Activated naive CD8-positive, alpha-beta T cell treated with anti-CD3 and anti-CD28 coated beads for 36 hours (primary cell): ENCODE measurements around the gene ALPI. TPM values are rescaled to one million over a fixed set of nuclear protein-coding genes. Genes with fewer than 3 reads are reported as not detected.
A peak's percentile ranks its signal among the peaks of the same experiment; 100 is the strongest.
"Not testable (repeated sequence)": the region's sequence is repeated elsewhere in the genome, so short reads cannot be mapped to it uniquely, and the experiment has no call there.

Source experiments
- DNase-seq: peaks from one replicate; pipeline ENCODE4 v3.0.0; 2021
- H3K27ac Mint-ChIP-seq: one replicate; pipeline ENCODE4 v1.8.0; 2022; ENCODE audit warnings: mild to moderate bottlenecking, moderate library complexity, mixed read lengths
- H3K27me3 Mint-ChIP-seq: one replicate; pipeline ENCODE4 v1.8.0; 2022; ENCODE audit warnings: mild to moderate bottlenecking, mixed read lengths
- H3K36me3 Mint-ChIP-seq: one replicate; pipeline ENCODE4 v1.8.0; 2021; ENCODE audit warnings: mild to moderate bottlenecking, mixed read lengths
- H3K4me1 Mint-ChIP-seq: one replicate; pipeline ENCODE4 v1.8.0; 2021; ENCODE audit warnings: mixed read lengths
- H3K4me3 Mint-ChIP-seq: one replicate; pipeline ENCODE4 v1.8.0; 2022; ENCODE audit warnings: mild to moderate bottlenecking, moderate library complexity, mixed read lengths
- H3K9me3 Mint-ChIP-seq: one replicate; pipeline ENCODE4 v1.8.0; 2022; ENCODE audit warnings: mixed read lengths
- total RNA-seq, 2 experiments: library from RNA; stranded (reverse); gene quantifications; one replicate each; pipeline ENCODE4 v1.2.3, GENCODE V29; 2021

The ALPI gene
- total RNA-seq, 2 experiments from 2014 or later = not detected

DNA sequence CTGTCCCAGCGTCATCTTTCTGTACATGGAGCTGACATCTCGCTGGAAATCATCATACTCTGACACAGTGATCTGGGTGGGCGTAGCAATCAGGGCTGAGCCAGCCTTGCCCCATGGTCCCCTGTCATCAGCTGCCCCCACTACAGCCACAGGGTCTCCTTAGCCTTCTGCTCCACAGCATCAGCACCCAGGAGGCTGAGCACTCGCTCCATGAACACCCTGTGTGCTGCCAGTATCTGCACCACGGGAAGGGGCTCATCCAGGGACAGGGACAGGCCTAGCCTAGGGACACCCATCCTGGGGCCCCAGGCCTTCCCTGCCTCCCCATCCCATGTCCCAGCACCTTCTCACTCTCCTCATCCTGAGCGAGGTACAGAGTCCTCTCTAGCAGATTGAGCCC, 37.9 kb upstream of the ALPI start:
- no peaks in the 10 kb centered on the region for H3K9me3 Mint-ChIP-seq
- no peak for DNase-seq
- H3K36me3 Mint-ChIP-seq = no peaks in the 10 kb centered on the region
- H3K4me3 Mint-ChIP-seq = peak overlapping the region; percentile 29
- no peak overlapping the region for H3K27ac Mint-ChIP-seq
- H3K27me3 Mint-ChIP-seq = peaks cover 70% of the 10 kb centered on the region
- peaks cover 12% of the 10 kb centered on the region for H3K4me1 Mint-ChIP-seq

DNA sequence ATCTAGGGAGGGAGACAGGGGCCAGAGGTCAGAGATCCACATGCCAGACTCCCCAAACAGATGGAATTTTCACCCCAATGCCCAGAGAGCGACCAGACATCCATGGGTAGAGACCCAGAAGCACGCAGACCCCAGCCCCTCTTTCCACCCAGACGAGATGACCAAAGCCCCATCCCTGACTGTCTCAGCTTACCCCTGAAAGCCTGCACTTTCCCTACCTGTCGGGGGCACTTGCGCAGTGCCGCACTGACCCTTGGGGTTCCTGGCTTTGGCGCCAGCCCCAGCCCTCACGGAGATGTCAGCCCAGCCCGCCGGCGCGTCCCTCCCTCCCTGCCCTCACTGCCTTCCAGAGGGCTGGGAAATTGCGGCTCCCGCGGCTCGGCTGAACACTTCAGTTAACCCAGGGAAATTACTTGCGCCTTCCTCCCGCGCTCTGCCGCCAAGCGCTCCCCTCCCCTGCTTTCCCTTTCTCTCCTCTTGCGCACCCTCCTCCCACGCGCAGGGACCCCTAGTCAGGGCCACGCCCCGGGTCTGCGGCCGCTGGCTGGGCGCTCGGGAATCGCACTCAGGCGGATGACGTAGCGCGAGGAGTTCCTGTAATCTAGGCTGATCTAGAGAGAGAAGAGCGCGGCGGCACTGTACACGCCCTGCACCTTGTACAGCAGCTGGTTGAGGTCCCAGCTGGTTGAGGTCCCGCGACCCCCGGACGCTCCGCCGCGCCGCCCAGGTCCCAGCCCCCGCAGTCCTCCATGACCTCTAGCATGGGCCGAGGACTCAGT, 37.3 kb upstream of the ALPI start:
- peak; percentile 59 for DNase-seq
- peaks cover 6% of the 10 kb centered on the region for H3K4me1 Mint-ChIP-seq
- H3K36me3 Mint-ChIP-seq = no peaks in the 10 kb centered on the region
- H3K9me3 Mint-ChIP-seq = no peaks in the 10 kb centered on the region
- H3K27me3 Mint-ChIP-seq = peaks cover 66% of the 10 kb centered on the region
- H3K4me3 Mint-ChIP-seq = peak overlapping the region; percentile 59
- no peak overlapping the region for H3K27ac Mint-ChIP-seq

DNA sequence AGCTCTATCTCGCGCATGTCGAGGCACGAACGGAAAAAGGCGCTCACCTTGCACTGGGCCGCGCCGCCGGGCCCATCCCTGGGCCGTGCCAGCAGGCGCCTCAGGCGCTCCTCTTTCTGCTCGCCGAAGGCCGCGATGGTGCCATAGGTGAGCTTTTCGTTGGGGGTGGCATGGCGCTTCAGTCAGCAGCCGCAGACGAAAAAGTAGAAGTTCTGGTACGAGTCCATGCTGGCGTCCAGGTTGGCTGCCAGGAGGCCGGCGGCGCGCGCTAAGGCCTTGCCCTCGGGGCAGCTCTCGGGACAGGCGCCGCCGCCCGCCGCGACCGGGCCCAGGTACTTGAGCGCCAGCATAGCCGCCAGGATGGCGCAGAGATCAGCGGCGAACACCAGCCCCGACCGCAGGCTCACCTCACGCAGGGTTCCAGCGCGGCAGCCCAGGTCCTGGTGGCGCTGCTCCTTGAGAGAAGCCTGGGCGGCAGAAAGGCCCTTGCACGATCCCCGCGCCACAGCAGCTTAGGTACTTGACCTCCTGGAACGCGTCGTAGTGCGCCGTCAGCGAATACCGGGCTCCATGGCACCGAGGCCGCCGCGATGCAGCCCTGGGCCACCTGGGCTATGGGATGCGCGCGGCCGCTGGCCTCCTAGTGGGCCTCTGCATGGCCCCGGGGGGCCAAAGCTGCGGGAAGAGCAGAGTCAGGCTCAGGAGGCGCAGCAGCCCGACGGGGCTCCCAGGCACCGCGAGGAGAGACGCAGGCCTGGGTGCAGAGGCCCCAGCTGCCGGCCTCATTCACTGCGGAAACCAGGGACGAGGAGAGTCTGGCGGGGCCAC, 36.5 kb upstream of the ALPI start:
- Mint-ChIP-seq H3K36me3 (no peaks in the 10 kb centered on the region), H3K27ac (no peak overlapping the region), H3K9me3 (no peaks in the 10 kb centered on the region), H3K4me1 (peaks cover 5% of the 10 kb centered on the region), H3K27me3 (peaks cover 60% of the 10 kb centered on the region), H3K4me3 (peak overlapping the region; percentile 59)
- DNase-seq = peak; percentile 37

DNA sequence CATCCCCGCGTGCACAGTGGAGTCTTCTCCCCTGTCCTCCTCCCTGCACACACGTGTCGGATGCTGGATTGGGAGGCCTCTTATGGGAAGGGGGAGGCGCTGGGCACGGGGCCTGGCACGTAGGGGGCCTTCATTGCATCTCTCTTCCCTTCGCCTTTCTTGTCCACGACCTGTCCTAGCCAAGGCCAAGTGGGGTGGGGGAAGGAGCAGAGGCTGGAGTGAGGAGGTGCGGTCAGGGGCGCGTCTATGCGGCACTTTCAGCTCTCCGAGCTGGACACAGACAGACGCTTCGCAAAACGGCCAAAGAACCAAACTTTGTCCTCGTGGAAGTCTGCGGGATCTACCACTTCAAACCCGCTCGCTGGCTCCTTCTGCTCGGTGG, 35.9 kb upstream of the ALPI start:
- Mint-ChIP-seq H3K27me3 (peaks cover 62% of the 10 kb centered on the region), H3K4me3 (no peak overlapping the region)

DNA sequence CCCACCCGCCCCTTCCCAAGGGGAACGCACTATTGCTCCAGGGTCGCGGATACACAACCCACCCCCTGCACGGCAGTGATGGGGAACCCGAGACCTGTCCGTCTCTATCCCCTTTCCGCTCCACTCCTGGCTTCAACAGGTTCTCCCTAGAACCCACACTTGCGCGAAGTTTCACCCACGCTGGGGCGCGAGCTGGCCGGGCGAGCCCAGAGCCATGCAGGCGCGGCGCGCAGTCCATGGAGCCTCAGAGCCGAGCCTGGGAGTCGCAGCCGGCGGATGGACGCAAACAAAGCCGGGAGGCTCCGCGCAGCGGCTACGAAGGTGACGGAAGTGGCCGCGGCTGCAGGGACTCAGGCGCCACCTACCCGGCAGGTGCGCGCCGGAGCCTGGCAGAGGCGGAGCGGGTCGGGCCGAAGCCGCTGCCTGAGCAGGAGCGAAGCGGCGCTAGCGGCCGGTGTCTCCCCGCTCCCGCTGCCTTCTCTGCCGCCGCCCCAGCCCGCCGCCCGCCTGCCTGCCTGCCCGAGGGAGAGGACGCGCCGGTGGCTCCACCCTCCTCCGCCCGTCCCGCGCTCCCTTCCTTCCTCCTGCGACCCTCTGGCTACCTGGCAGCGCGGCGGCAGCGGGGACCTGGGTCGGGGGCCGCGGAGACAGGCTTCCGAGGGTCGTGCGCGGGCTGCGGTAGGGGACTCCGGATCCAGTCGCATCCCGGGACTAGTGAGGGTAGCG, 35.3 kb upstream of the ALPI start:
- peak; percentile 61 for DNase-seq
- Mint-ChIP-seq H3K9me3 (no peaks in the 10 kb centered on the region), H3K27me3 (peaks cover 63% of the 10 kb centered on the region), H3K36me3 (no peaks in the 10 kb centered on the region), H3K27ac (no peak overlapping the region), H3K4me1 (peaks cover 5% of the 10 kb centered on the region), H3K4me3 (peak overlapping the region; percentile 54)

More for the DNA sequence above, 35.9 kb upstream of the ALPI start:
- DNase-seq = no peak
- no peaks in the 10 kb centered on the region for H3K9me3 Mint-ChIP-seq
- H3K4me1 Mint-ChIP-seq = peaks cover 5% of the 10 kb centered on the region
- H3K36me3 Mint-ChIP-seq = no peaks in the 10 kb centered on the region
- no peak overlapping the region for H3K27ac Mint-ChIP-seq

DNA sequence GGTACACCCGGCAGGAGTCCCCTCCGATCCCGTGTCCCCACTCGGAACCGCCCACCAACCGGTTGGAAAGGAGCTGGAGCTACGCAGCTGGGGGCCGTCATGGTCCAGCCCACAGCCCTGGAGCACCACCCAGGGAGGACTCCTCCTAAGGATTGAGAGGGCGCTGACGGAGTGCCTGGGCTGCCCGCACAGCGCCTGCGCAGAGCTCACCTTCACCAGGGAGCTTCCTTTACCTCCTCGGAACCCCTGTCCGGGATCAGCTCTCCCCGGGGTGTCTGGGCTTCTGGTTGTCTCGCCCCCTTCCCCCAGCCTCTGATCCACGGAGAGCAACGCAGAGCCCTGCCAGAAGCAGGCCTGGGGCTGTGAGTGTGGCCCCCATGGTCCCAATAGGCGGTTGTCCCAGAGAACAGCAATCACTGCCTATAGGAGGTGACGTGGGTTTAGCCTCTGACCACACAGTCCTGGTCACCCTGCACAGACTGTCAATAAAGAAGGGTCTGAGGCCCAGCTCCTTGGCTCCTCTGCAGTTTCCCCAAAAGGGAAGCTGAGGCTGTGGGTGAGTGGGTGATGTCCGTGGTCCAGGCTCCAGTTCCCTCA, 34.7 kb upstream of the ALPI start:
- Mint-ChIP-seq H3K27ac (no peak overlapping the region), H3K27me3 (peaks cover 58% of the 10 kb centered on the region), H3K36me3 (no peaks in the 10 kb centered on the region), H3K4me1 (peaks cover 5% of the 10 kb centered on the region), H3K4me3 (peak overlapping the region; percentile 34), H3K9me3 (no peaks in the 10 kb centered on the region)
- peak; percentile 15 for DNase-seq

DNA sequence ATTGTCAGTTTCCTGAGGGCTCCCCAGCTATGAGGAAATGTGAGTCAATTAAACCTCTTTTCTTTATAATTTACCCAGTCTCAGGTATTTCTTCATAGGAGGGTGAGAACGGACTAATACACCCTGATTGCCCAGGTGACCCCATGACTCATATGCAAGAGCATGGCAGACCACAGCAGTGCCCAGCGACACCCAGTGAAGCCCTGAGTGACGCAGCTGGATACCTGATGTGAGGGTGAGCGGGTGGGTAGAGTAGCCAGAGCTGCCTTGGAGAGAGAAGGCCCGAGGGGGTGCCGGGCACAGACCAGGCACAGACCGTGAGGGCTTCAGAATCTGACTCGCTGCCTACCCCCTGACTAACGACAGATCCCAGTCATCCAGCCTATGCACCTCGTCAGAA, 33.9 kb upstream of the ALPI start:
- H3K27me3 Mint-ChIP-seq = peaks cover 53% of the 10 kb centered on the region
- H3K36me3 Mint-ChIP-seq = no peaks in the 10 kb centered on the region
- H3K4me3 Mint-ChIP-seq = no peak overlapping the region
- H3K27ac Mint-ChIP-seq = no peak overlapping the region
- peaks cover 5% of the 10 kb centered on the region for H3K4me1 Mint-ChIP-seq
- DNase-seq = no peak
- no peaks in the 10 kb centered on the region for H3K9me3 Mint-ChIP-seq

DNA sequence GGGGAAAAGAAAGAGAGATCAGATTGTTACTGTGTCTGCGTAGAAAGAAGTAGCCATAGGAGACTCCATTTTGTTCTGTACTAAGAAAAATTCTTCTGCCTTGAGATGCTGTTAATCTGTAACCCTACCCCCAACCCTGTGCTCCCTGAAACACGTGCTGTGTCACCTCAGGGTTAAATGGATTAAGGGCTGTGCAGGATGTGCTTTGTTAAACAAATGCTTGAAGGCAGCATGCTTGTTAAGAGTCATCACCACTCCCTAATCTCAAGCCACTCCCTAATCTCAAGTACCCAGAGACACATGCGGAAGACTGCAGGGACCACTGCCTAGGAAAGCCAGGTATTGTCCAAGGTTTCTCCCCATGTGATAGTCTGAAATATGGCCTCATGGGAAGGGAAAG, 33.0 kb upstream of the ALPI start:
- not testable (repeated sequence) for H3K9me3 Mint-ChIP-seq, DNase-seq, H3K4me1 Mint-ChIP-seq, H3K36me3 Mint-ChIP-seq, H3K4me3 Mint-ChIP-seq, H3K27ac Mint-ChIP-seq
- peaks cover 52% of the 10 kb centered on the region for H3K27me3 Mint-ChIP-seq

DNA sequence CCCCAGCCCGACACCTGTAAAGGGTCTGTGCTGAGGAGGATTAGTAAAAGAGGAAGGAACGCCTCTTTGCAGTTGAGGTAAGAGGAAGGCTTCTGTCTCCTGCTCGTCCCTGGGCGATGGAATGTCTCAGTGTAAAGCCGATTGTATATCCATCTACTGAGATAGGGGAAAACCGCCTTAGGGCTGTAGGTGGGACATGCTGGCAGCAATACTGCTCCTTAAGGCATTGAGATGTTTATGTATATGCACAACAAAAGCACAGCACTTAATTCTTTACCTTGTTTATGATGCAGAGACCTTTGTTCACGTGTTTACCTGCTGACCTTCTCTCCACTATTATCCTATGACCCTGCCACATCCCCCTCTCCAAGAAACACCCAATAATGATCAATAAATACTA, 32.5 kb upstream of the ALPI start:
- H3K9me3 Mint-ChIP-seq, H3K36me3 Mint-ChIP-seq, H3K4me3 Mint-ChIP-seq, H3K27ac Mint-ChIP-seq, H3K4me1 Mint-ChIP-seq, DNase-seq: not testable (repeated sequence)
- peaks cover 48% of the 10 kb centered on the region for H3K27me3 Mint-ChIP-seq

DNA sequence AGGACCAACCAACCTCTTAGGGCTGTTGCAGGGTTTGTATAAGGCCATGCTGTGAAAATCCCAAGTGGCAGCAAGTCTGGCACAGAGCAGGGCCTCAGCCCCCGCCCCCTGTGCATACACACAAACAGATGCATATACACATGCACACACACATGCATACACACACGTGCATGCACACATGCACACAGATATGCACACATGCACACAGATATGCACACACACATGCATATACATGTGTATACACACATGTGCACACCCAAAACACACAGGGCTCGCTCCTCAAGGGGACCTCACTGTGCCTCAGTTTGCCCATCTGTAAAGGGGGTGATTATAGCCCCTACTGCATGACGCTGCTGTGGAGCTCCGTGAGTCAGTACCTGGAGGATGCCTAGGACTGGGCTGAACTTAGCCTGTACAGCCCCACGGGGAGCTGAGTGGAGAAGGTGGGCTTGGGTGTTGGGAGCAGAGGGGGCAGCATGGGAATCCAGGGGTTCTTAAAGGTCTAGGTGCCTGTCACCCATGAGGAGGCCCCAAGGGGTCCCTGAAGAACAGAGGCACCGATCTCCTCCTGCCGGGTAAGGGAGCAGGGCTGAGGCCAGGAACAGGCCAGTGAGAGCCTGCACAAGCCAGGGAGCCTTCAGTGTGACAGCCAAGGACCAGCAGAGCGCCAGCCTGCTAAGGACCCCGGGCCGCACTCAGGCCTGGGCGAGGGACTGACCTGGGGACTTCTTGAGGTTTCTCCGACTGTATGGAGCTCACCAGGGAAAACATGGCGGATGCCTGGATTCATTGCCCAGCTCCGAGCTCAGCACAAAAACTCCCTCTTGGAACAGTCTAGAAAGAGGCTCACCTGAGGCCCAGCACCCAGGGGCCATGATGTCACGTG, 24.0 kb upstream of the ALPI start:
- Mint-ChIP-seq H3K9me3 (no peaks in the 10 kb centered on the region), H3K4me1 (no peaks in the 10 kb centered on the region), H3K27me3 (no peaks in the 10 kb centered on the region), H3K4me3 (no peak overlapping the region), H3K36me3 (no peaks in the 10 kb centered on the region), H3K27ac (no peak overlapping the region)
- no peak for DNase-seq

DNA sequence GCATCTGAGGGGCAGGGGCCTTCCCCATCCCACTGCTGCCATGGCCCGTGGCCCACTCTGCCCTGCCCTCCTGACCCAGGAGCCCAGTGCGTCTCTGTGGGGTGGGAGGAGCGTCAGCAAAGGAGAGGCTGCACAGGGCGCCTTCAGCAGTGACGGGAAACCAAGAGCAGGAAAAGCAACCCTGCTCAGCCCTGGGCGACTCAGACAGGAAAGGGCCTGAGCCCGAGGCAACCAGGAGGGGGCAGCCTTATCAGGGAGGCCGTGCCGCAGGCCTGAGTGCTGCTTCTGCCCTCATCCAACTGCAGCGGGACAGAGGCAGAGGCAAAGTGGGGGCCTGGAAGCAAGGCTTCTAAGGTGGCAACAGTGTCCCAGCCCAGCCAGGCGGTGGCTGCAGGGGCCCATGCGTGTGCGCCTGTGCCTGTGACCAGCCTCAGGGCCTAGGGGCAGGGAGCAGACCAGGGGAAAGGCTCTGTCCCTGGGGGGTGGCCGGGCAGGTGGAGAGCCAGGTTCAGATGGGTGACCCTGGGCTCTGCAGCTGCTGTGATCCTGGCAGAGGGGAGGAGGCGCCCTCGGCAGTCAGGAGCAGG, 23.3 kb upstream of the ALPI start:
- Mint-ChIP-seq H3K27me3 (no peaks in the 10 kb centered on the region), H3K9me3 (no peaks in the 10 kb centered on the region), H3K4me3 (no peak overlapping the region), H3K27ac (no peak overlapping the region), H3K4me1 (no peaks in the 10 kb centered on the region), H3K36me3 (no peaks in the 10 kb centered on the region)
- DNase-seq = no peak

DNA sequence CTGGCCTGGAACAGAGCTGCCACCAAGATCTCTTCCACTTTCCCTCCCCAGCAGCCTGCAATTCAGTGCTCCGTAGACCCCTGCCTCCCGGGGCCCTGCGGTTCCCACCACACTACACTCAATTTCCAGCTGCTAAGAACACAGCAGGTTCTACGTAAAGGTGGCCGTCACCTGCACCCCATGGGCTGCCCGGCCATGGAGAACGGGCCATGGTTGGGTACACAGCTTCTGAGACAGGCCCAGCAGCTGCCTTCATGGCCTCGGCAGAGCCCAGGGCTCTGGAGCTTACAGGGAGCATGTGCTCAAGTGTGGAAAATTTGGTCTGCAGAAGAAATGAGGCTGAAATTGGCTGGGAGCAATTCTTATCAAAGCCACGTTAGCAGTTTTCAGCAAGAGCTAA, 22.3 kb upstream of the ALPI start:
- not testable (repeated sequence) for DNase-seq, H3K4me3 Mint-ChIP-seq, H3K27ac Mint-ChIP-seq, H3K27me3 Mint-ChIP-seq, H3K4me1 Mint-ChIP-seq, H3K36me3 Mint-ChIP-seq, H3K9me3 Mint-ChIP-seq

DNA sequence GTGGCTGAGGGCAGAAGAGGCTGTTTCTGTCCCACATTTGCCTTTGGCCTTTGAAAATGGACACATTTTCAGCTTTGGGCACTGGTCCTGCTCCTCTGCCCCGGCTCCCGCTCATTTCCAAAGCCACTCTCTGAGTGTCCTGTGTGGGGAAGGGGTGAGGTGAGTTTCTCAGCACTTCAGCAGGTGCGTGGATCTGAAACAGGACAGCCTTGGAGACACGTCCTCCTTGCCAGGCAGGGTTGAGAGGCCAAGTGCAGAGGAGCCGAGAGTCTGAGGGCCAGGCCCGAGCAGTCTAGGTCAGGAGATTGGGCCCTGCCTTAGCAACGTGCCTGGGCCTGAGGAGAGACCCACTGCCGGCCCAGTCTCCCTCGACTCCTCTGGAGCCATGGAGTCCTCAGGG, 21.9 kb upstream of the ALPI start:
- H3K27me3 Mint-ChIP-seq = no peaks in the 10 kb centered on the region
- H3K4me3 Mint-ChIP-seq = no peak overlapping the region
- H3K36me3 Mint-ChIP-seq = no peaks in the 10 kb centered on the region
- no peaks in the 10 kb centered on the region for H3K4me1 Mint-ChIP-seq
- no peak overlapping the region for H3K27ac Mint-ChIP-seq
- no peak for DNase-seq
- H3K9me3 Mint-ChIP-seq = no peaks in the 10 kb centered on the region
